ENCODE measurements around the gene PDE4D.

DNA sequence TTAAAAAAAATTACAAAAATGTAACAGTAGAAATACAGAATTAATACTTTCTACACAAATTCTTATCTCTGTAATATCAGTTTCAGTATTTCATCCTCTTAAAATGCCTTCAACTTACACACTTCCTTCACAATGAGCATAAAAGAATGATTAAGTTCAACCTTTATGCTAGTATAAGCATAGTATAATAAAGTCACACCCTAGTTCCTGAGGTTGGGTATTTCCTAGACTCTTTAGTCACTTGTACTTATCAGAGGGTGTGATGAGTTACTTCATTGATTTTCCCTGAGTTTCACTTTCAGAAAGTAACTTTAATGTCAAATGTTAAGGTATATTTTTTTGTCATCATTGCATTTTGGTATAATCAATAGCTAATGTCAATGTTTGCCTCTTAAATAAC lies 302.4 kb downstream of the PDE4D start:
- TF ChIP-seq POLR2AphosphoS5 (IDR thresholded peaks at IDR 0.05; ENCODE audit: low read depth, low read length) (no peak), TCF7L2 (IDR thresholded peaks at IDR 0.05; ENCODE audit: low read depth, low read length) (no peak), SIN3A (IDR thresholded peaks at IDR 0.05; ENCODE audit: borderline replicate concordance, insufficient read depth, low read depth, low read length) (no peak)
- TF ChIP-seq, protein P1, sequence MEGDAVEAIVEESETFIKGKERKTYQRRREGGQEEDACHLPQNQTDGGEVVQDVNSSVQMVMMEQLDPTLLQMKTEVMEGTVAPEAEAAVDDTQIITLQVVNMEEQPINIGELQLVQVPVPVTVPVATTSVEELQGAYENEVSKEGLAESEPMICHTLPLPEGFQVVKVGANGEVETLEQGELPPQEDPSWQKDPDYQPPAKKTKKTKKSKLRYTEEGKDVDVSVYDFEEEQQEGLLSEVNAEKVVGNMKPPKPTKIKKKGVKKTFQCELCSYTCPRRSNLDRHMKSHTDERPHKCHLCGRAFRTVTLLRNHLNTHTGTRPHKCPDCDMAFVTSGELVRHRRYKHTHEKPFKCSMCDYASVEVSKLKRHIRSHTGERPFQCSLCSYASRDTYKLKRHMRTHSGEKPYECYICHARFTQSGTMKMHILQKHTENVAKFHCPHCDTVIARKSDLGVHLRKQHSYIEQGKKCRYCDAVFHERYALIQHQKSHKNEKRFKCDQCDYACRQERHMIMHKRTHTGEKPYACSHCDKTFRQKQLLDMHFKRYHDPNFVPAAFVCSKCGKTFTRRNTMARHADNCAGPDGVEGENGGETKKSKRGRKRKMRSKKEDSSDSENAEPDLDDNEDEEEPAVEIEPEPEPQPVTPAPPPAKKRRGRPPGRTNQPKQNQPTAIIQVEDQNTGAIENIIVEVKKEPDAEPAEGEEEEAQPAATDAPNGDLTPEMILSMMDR (IDR thresholded peaks at IDR 0.05) = no peak
- TF ChIP-seq, protein P2, sequence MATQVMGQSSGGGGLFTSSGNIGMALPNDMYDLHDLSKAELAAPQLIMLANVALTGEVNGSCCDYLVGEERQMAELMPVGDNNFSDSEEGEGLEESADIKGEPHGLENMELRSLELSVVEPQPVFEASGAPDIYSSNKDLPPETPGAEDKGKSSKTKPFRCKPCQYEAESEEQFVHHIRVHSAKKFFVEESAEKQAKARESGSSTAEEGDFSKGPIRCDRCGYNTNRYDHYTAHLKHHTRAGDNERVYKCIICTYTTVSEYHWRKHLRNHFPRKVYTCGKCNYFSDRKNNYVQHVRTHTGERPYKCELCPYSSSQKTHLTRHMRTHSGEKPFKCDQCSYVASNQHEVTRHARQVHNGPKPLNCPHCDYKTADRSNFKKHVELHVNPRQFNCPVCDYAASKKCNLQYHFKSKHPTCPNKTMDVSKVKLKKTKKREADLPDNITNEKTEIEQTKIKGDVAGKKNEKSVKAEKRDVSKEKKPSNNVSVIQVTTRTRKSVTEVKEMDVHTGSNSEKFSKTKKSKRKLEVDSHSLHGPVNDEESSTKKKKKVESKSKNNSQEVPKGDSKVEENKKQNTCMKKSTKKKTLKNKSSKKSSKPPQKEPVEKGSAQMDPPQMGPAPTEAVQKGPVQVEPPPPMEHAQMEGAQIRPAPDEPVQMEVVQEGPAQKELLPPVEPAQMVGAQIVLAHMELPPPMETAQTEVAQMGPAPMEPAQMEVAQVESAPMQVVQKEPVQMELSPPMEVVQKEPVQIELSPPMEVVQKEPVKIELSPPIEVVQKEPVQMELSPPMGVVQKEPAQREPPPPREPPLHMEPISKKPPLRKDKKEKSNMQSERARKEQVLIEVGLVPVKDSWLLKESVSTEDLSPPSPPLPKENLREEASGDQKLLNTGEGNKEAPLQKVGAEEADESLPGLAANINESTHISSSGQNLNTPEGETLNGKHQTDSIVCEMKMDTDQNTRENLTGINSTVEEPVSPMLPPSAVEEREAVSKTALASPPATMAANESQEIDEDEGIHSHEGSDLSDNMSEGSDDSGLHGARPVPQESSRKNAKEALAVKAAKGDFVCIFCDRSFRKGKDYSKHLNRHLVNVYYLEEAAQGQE (IDR thresholded peaks at IDR 0.05; ENCODE audit: insufficient read depth in 1 of 2, low read depth in 2 of 2, low read length in 1 of 2) = no peak
